Activated naive CD8-positive, alpha-beta T cell treated with anti-CD3 and anti-CD28 coated beads for 36 hours (primary cell): ENCODE measurements around the gene FXR2. TPM values are rescaled to one million over a fixed set of nuclear protein-coding genes. Genes with fewer than 3 reads are reported as not detected.
"Not testable (repeated sequence)": the region's sequence is repeated elsewhere in the genome, so short reads cannot be mapped to it uniquely, and the experiment has no call there.

Source experiments
- DNase-seq: peaks from one replicate; pipeline ENCODE4 v3.0.0; 2021
- H3K27ac Mint-ChIP-seq: one replicate; pipeline ENCODE4 v1.8.0; 2022; ENCODE audit warnings: mild to moderate bottlenecking, moderate library complexity, mixed read lengths
- H3K27me3 Mint-ChIP-seq: one replicate; pipeline ENCODE4 v1.8.0; 2022; ENCODE audit warnings: mild to moderate bottlenecking, mixed read lengths
- H3K36me3 Mint-ChIP-seq: one replicate; pipeline ENCODE4 v1.8.0; 2021; ENCODE audit warnings: mild to moderate bottlenecking, mixed read lengths
- H3K4me1 Mint-ChIP-seq: one replicate; pipeline ENCODE4 v1.8.0; 2021; ENCODE audit warnings: mixed read lengths
- H3K4me3 Mint-ChIP-seq: one replicate; pipeline ENCODE4 v1.8.0; 2022; ENCODE audit warnings: mild to moderate bottlenecking, moderate library complexity, mixed read lengths
- H3K9me3 Mint-ChIP-seq: one replicate; pipeline ENCODE4 v1.8.0; 2022; ENCODE audit warnings: mixed read lengths
- total RNA-seq, 2 experiments: library from RNA; stranded (reverse); gene quantifications; one replicate each; pipeline ENCODE4 v1.2.3, GENCODE V29; 2021

Gene FXR2
- total RNA-seq, 2 experiments from 2014 or later, result 35.5 to 37.0 TPM

DNA sequence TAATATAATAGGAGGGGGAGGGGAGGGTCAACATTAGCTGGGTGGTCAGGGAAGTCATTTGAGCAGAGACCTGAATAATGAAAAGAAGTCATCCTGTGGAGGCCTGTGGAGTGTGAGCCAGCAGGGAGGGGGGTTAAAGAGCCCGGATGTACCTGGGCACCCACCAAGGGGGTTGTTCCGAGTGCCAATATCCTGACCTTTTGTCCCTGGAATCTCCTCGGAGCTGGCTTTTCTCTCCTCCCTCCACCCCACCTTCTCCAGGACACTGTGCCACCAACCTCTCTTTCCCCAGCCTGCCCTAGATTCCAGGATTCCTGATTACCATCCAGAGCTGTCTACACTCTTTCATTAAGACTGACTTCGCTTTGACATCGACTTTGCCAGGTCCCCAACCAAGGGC lies 21.5 kb upstream of the FXR2 start:
- H3K4me1 Mint-ChIP-seq, result no peaks in the 10 kb centered on the region
- no peak for DNase-seq
- no peaks in the 10 kb centered on the region for H3K36me3 Mint-ChIP-seq
- H3K9me3 Mint-ChIP-seq, result no peaks in the 10 kb centered on the region
- no peak overlapping the region for H3K4me3 Mint-ChIP-seq
- H3K27ac Mint-ChIP-seq, result no peak overlapping the region
- no peaks in the 10 kb centered on the region for H3K27me3 Mint-ChIP-seq

DNA sequence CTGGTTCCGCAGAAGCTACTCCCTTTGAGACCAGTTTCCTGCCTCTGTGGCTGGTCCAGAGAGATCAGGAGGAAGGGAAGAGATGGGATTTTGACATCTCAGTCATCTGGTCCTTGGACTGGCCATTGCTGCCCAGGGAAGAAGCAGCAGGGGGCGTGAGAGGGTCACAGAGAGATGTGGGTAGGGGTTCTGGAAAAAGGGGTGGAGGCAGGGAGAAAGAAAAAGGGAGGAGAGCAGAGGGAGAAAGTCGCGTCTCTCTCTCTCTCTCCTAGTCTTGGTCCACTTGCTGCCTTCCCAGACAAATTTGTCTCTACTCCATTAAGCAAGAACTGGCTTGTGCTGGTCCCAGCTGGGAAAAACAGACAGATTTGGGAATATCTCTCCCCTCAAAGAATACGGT lies 19.7 kb upstream of the FXR2 start:
- no peaks in the 10 kb centered on the region for H3K9me3 Mint-ChIP-seq
- no peak overlapping the region for H3K4me3 Mint-ChIP-seq
- H3K4me1 Mint-ChIP-seq, result no peaks in the 10 kb centered on the region
- no peak for DNase-seq
- no peaks in the 10 kb centered on the region for H3K27me3 Mint-ChIP-seq
- H3K27ac Mint-ChIP-seq, result no peak overlapping the region
- H3K36me3 Mint-ChIP-seq, result no peaks in the 10 kb centered on the region

DNA sequence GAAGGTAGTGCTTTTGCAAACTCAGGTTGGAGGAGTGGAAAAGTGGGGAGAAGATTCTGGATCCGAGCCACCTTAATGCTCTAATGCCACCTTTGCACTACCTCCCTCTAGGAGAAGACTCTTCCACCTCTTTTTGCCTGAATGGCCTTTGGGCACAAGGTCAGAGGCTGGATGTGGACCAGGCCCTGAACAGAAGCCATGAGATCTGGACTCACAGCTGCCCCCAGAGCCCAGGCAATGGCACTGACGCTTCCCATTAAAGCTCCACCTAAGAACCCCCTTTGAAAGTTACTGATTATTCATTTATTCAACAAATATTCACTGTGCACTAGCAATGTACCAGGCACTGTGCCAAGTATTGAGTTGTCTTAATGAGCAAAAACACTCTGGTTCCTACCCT lies 18.4 kb upstream of the FXR2 start:
- no peak overlapping the region for H3K27ac Mint-ChIP-seq
- no peaks in the 10 kb centered on the region for H3K36me3 Mint-ChIP-seq
- H3K27me3 Mint-ChIP-seq, result no peaks in the 10 kb centered on the region
- no peak for DNase-seq
- no peaks in the 10 kb centered on the region for H3K4me1 Mint-ChIP-seq
- H3K9me3 Mint-ChIP-seq, result no peaks in the 10 kb centered on the region
- H3K4me3 Mint-ChIP-seq, result no peak overlapping the region

DNA sequence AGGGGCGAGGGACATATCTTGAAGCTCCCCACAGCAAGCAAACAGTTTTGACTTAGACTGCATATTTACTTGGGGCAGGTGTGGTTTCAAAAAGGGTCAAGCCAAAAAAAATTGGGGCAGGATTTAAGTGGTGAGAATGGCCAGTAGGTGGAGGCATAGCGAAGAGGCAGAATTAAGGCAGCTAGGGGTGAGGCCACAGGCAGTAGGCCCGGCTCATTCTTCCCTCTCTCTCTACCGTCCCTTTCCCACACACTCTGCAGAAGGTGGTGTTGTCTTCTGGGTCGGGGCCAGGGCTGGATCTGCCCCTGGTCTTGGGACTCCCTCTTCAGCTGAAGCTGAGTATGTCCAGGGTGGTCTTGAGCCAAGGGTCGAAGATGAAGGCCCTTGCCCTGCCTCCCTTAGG lies 17.8 kb upstream of the FXR2 start:
- Mint-ChIP-seq H3K4me3 (no peak overlapping the region), H3K27ac (no peak overlapping the region), H3K36me3 (no peaks in the 10 kb centered on the region), H3K27me3 (no peaks in the 10 kb centered on the region), H3K4me1 (peaks cover 2% of the 10 kb centered on the region), H3K9me3 (no peaks in the 10 kb centered on the region)
- DNase-seq, result no peak

DNA sequence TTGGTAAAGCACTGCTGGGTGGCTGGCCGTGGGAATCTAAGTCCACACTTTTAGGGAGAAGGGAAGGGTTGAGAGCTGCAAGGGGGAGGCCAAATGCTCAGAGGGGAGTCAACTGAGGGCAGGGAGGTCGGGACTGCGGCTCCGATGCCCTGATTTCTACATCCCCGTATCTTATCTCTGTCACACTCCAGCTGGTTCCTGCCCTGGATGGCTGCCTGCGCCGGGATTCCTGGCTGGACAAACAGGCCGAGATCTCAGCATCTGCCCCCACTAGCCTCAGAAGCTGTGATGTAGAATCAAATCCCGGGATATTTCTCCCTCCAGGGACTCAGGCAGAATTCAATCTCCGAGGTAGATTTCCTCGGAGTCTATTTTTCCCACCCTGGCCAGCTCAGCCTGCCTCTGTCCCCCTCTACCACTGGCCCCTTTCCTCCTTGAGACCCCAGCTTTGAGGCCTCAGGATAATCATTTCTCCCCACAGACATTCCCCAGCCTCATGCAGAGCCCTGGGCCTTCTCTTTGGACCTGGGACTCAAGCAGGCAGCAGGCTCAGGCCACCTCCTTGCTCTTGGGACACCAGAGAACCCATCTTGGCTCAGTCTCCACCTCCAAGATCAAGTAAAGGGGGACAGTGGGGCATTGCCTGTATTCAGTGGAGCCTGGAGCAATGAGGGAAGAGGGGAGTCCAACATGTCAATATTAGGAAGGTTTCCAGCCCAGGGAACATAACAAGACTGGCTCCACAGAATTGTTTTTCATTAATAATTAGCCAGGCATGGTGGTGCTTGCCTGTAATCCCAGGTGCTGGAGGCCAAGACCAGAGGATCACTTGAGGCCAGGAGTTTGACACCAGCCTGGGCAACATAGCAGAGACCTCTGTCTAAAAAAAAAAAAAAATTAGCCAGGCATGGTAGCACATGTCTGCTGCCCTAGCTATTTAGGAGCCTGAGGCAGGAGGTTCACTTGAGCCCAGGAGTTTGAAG lies 17.0 kb upstream of the FXR2 start:
- Mint-ChIP-seq H3K27ac (no peak overlapping the region), H3K36me3 (no peaks in the 10 kb centered on the region), H3K27me3 (no peaks in the 10 kb centered on the region), H3K9me3 (no peaks in the 10 kb centered on the region), H3K4me1 (peaks cover 7% of the 10 kb centered on the region), H3K4me3 (no peak overlapping the region)
- DNase-seq, result no peak

DNA sequence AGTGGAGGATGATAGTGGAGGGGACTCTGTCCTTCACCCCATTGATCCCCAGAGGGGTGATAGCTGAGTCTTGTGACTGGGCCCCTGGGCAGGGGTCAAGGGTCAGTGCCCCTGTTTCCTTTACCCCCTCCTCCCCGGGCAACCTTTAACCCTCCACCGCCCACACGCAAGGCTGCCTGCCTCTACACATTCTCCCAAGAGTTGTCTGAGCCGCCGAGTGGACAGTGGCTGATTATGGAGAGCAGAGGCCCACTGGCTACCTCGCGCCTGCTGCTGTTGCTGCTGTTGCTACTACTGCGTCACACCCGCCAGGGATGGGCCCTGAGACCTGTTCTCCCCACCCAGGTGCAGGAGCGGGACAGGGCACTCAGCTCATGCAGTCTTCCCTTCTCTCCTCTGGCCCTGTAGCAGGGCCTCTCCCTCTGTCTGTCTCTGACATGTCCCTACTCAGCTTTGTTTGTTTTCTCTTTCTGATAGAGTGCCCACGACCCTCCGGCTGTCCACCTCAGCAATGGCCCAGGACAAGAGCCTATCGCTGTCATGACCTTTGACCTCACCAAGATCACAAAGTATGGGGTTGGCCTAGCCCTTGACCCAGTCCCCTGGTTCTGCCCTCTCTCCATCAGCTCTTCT lies 15.4 kb upstream of the FXR2 start, which contains the start of gene SHBG:
SHBG (plus strand) TSS at position 197 of the 633 bp plus-strand sequence; CDS start at position 235, 38 bp downstream.
- no peak within 1 kb of the TSS for H3K27ac Mint-ChIP-seq

DNA sequence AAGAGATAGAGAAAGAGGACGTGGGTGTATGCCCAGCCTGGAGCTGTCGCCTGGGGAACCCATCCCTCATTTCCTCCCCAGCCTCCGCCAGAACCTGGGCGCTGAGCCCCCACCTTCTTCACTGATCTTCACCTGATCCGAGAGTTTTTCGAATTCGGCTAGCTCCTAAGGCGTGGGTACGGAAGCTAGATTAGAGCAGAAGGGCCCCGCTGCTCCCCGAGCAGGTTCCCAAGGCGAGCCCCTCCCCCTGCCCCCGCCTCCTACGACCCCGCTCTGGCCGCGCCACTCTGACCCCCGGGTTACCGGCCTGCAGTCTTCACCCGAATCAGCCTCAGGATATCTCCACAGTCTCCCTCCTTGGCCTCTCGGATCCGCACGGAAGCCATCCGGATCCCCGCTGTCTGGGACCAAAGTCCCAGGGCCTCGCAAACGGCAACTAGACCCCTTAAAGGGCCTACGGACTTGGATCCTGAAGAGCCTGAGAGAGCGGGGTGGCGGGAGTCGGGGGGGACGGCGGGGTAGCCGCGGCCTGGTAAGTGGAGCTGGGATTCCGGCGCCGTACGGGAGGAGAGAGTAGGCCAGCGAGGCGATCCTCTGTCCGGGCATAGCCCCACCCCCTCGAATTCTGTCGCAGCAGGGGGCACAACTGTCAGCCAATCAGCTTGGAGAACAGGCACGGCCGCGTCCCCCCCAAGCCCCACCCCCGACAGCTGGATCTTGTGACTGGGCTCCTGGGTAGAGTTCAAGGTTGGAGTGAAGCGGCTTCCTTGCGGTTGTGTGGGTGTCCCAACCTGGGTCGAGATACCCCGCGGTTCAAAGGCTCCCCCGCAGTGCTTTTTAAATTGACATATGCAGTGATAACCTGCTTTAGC lies 12.8 kb upstream of the FXR2 start, which contains the start of gene SAT2:
SAT2 (minus strand) TSS at position 572 of the 872 bp plus-strand sequence; CDS start at position 386, 186 bp downstream.
- peak within 1 kb of the TSS; percentile 92 for H3K4me3 Mint-ChIP-seq
- peaks cover 13% of the 10 kb centered on the region for H3K4me1 Mint-ChIP-seq
- H3K27ac Mint-ChIP-seq, result peak within 1 kb of the TSS; percentile 58
- no peaks in the 10 kb centered on the region for H3K36me3 Mint-ChIP-seq
- DNase-seq, result peak; percentile 83
- no peaks in the 10 kb centered on the region for H3K9me3 Mint-ChIP-seq
- no peaks in the 10 kb centered on the region for H3K27me3 Mint-ChIP-seq

More for the DNA sequence above, 15.4 kb upstream of the FXR2 start, which contains the start of gene SHBG:
- DNase-seq, result no peak
- H3K9me3 Mint-ChIP-seq, result no peaks in the 10 kb centered on the region
- peaks cover 13% of the 10 kb centered on the region for H3K4me1 Mint-ChIP-seq
- no peak within 1 kb of the TSS for H3K4me3 Mint-ChIP-seq
- H3K36me3 Mint-ChIP-seq, result no peaks in the 10 kb centered on the region
- H3K27me3 Mint-ChIP-seq, result no peaks in the 10 kb centered on the region

DNA sequence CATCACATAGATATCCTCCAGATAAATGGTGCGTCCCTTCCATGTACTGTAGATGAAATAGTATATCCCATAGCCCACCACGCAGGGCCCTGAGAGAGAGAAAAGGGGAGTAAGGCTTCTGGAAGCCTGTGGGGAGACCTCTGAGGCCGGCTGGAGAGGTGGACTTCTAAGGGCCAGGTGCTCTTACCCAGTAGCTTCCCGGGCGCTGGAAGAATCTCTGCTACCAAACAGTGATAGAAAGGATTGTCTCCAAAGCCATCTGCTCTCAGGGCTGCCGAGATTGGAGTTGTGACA lies 12.2 kb upstream of the FXR2 start:
- Mint-ChIP-seq H3K27ac (no peak overlapping the region), H3K9me3 (no peaks in the 10 kb centered on the region), H3K36me3 (no peaks in the 10 kb centered on the region), H3K4me3 (peak overlapping the region; percentile 92), H3K4me1 (peaks cover 13% of the 10 kb centered on the region), H3K27me3 (no peaks in the 10 kb centered on the region)
- no peak for DNase-seq

DNA sequence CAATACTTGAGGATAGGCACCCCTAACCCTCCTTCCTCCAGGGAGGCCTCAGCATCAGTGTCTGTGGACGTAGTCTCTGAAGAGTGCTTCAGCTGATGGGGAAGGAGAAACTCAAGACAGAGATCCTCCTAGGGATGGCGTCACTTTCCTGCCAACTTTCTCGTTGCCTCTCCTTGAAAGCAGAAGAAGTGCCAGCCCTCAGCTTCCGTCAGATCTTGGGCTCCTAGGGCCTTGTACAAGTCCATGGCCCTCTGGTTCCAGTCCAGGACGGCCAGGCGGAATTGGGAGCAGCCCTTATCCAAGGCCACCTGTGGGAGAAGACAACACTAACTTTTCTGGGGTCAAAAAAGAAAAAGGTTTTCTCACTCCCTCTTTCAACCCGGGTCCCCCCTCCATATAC lies 11.6 kb upstream of the FXR2 start:
- no peak for DNase-seq
- Mint-ChIP-seq H3K27ac (no peak overlapping the region), H3K4me3 (peak overlapping the region; percentile 92), H3K27me3 (no peaks in the 10 kb centered on the region), H3K4me1 (peaks cover 13% of the 10 kb centered on the region), H3K36me3 (no peaks in the 10 kb centered on the region), H3K9me3 (no peaks in the 10 kb centered on the region)

DNA sequence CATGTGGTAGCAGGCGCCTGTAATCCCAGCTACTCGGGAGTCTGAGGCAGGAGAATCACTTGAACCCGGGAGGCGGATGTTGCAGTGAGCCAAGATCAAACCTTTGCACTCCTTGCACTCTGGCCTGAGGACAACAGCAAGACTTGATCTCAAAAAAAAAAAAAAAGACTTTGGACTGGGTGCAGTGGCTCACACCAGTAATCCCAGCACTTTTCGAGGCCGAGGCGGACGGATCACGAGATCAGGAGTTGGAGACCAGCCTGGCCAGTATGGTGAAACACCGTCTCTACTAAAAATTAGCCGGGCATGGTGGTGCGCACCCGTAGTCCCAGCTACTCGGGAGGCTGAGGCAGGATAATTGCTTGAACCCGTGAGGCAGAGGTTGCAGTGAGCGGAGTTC lies 11.1 kb upstream of the FXR2 start:
- not testable (repeated sequence) for H3K27me3 Mint-ChIP-seq, H3K36me3 Mint-ChIP-seq, H3K4me3 Mint-ChIP-seq, DNase-seq, H3K9me3 Mint-ChIP-seq, H3K27ac Mint-ChIP-seq
- H3K4me1 Mint-ChIP-seq, result peaks cover 13% of the 10 kb centered on the region

DNA sequence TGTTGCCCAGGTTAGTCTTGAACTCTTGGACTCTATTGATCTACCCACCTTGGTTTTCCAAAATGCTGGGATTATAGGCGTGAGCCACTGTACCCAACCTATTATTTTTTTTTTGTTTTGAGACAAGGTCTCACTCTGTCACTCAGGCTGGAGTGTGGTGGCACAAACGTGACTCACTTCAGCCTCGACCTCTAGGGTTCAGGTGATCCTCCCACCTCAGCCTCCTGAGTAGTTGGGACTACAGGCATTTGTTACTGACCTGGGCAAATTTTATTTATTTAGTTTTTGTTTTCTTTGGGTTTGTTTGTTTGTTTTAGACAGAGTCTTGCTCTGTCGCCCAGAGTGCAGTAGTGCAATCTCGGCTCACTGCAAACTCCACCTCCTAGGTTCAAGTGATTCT lies 9.0 kb upstream of the FXR2 start:
- no peak for DNase-seq
- Mint-ChIP-seq H3K27me3 (no peaks in the 10 kb centered on the region), H3K4me3 (no peak overlapping the region), H3K27ac (no peak overlapping the region), H3K9me3 (no peaks in the 10 kb centered on the region), H3K36me3 (no peaks in the 10 kb centered on the region), H3K4me1 (peaks cover 13% of the 10 kb centered on the region)

DNA sequence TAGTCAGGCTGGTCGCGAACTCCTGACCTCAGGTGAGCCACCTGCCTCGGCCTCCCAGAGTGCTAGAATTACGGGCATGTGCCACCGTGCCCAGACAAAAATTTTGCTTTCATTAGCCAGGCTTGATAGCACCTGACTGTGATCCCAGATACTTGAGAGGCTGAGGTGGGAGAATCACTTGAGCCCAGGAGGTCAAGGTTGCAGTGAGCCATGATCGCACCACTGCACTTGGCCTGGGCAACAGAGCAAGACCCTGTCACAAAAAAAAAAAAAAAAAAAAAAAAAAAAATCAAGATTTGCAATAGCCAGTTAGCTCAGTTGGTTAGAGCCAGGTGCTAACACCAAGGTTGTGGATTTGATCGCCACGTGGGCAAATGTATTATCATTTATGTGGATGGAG lies 6.1 kb upstream of the FXR2 start:
- H3K36me3 Mint-ChIP-seq, result no peaks in the 10 kb centered on the region

DNA sequence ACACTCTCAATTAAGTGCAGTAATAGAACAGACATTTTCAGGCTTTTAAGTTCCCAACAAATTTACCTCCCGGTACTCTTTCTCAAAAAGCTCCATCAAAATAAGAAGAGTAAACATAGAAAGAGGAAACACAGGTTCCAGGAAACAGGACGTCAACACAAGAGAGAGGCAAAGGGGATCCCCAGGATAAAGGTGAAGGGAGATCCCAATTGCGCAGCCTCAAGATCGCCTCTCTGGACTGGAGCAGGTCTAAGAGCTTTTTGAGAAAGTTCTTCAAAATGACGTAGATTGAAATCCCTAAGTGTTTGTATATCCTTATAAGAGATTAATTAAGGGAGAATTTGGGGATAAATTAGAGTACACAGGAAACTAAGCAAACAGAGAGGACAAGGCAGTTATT lies 3.9 kb upstream of the FXR2 start:
- H3K9me3 Mint-ChIP-seq, result no peaks in the 10 kb centered on the region
- peaks cover 2% of the 10 kb centered on the region for H3K36me3 Mint-ChIP-seq
- no peak overlapping the region for H3K4me3 Mint-ChIP-seq
- H3K4me1 Mint-ChIP-seq, result peaks cover 4% of the 10 kb centered on the region
- H3K27me3 Mint-ChIP-seq, result no peaks in the 10 kb centered on the region
- H3K27ac Mint-ChIP-seq, result no peak overlapping the region
- no peak for DNase-seq

More for the DNA sequence above, 6.1 kb upstream of the FXR2 start:
- H3K27ac Mint-ChIP-seq, result no peak overlapping the region
- no peaks in the 10 kb centered on the region for H3K4me1 Mint-ChIP-seq
- no peak for DNase-seq
- no peaks in the 10 kb centered on the region for H3K27me3 Mint-ChIP-seq
- no peak overlapping the region for H3K4me3 Mint-ChIP-seq
- no peaks in the 10 kb centered on the region for H3K9me3 Mint-ChIP-seq

DNA sequence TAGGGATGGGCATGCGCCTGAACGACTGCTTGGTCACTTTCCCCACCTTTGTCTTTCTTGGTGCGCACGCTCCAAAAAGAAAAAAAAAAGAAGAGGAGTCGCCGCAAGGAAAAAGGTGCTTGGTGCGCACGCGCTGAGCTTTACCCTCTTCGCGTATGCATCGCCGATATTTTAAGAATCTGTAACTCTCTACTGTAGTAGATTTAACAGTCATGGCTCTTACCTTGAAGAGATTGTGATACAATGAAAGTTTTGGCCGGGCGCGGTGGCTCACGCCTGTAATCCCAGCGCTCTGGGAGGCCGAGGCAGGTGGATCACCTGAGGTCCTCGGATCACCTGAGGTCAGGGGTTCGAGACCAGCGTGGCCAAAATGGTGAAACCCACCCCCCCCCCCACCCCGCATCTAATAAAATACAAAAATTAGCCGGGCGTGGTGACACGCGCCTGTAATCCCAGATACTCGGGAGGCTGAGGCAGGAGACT lies 609 bp upstream of the FXR2 start:
- Mint-ChIP-seq H3K27ac (peak overlapping the region; percentile 87), H3K27me3 (no peaks in the 10 kb centered on the region), H3K9me3 (no peaks in the 10 kb centered on the region), H3K4me3 (peak overlapping the region; percentile 80), H3K4me1 (peaks cover 32% of the 10 kb centered on the region), H3K36me3 (peaks cover 22% of the 10 kb centered on the region)
- DNase-seq, result no peak
